ENCODE results near the gene DUSP14. TPM values are rescaled to one million over a fixed set of nuclear protein-coding genes. Genes with fewer than 3 reads are reported as not detected.

DUSP14 gene
- total and polyA plus RNA-seq, 2 experiments from 2014 or later, result 36.7 to 38.7 TPM

GRCh38 chr17:37505333-37505732 is 15.6 kb downstream of the DUSP14 start:
- no peaks in the 10 kb centered on the region for H3K36me3 ChIP-seq (ENCODE audit: insufficient read depth)
- Mint-ChIP-seq H3K36me3 (ENCODE audit: low read depth) (no peaks in the 10 kb centered on the region), H3K4me3 (no peak overlapping the region), H3K27me3 (ENCODE audit: insufficient read depth, low read depth, poor library complexity) (peaks cover 2% of the 10 kb centered on the region), H3K27ac (no peak overlapping the region), H3K4me1 (peaks cover 19% of the 10 kb centered on the region), H3K9me3 (no peaks in the 10 kb centered on the region)
- ATAC-seq (no peak), DNase-seq (ENCODE audit: low spot score) (no peak)
- TF ChIP-seq POLR2AphosphoS5 (IDR thresholded peaks at IDR 0.05; ENCODE audit: low read depth) (no peak), STAT1 (IDR thresholded peaks at IDR 0.05; ENCODE audit: unreplicated experiment) (no peak), EZH2phosphoT487 (IDR thresholded peaks at IDR 0.05; ENCODE audit: unreplicated experiment) (no peak), ZNF114 (CRISPR knock-in tag; IDR thresholded peaks at IDR 0.05) (no peak), NANOG (IDR thresholded peaks at IDR 0.05; ENCODE audit: borderline replicate concordance) (no peak), CREB1 (CRISPR knock-in tag; IDR thresholded peaks at IDR 0.05; ENCODE audit: low read depth) (no peak), ZNF462 (CRISPR knock-in tag; IDR thresholded peaks at IDR 0.05) (no peak)
- peaks cover 5% of the 10 kb centered on the region for H3K4me1 ChIP-seq (ENCODE audit: insufficient read depth)
- H3F3A ChIP-seq (replicated peaks; ENCODE audit: low read depth), result peaks cover 16% of the 10 kb centered on the region; the same call in 1 of the 2 replicates
- no peak overlapping the region for H3K27ac ChIP-seq (ENCODE audit: low read depth)
- H2AFZ ChIP-seq, result no peak overlapping the region
- no peaks in the 10 kb centered on the region for H3K9me2 ChIP-seq (ENCODE audit: insufficient read depth)
- no peaks in the 10 kb centered on the region for H3K27me3 ChIP-seq (ENCODE audit: insufficient read depth)
- no peaks in the 10 kb centered on the region; the same call in none of the 2 replicates for H4K20me1 ChIP-seq (replicated peaks; ENCODE audit: insufficient read depth)
- no peak overlapping the region for H3K4me3 ChIP-seq
- no peak overlapping the region for H3K4me2 ChIP-seq
- H3K79me2 ChIP-seq (replicated peaks; ENCODE audit: insufficient read depth), result peaks cover 43% of the 10 kb centered on the region

- Histone ChIP-seq H4K20me1 (replicated peaks; ENCODE audit: insufficient read depth) (no peaks in the 10 kb centered on the region; the same call in none of the 2 replicates), H3K27me3 (ENCODE audit: insufficient read depth) (no peaks in the 10 kb centered on the region), H3K4me2 (no peak overlapping the region), H3K27ac (ENCODE audit: low read depth) (peak overlapping the region; percentile 72; the same call in 1 of the 2 replicates), H3K36me3 (ENCODE audit: insufficient read depth) (no peaks in the 10 kb centered on the region), H2AFZ (no peak overlapping the region), H3K9me2 (ENCODE audit: insufficient read depth) (no peaks in the 10 kb centered on the region), H3K79me2 (replicated peaks; ENCODE audit: insufficient read depth) (peaks cover 31% of the 10 kb centered on the region), H3K4me3 (no peak overlapping the region), H3F3A (replicated peaks; ENCODE audit: low read depth) (peaks cover 16% of the 10 kb centered on the region; the same call in 1 of the 2 replicates), H3K4me1 (ENCODE audit: insufficient read depth) (peaks cover 5% of the 10 kb centered on the region; the same call in 1 of the 2 replicates)
- Mint-ChIP-seq H3K27ac (no peak overlapping the region), H3K4me3 (no peak overlapping the region), H3K4me1 (peaks cover 16% of the 10 kb centered on the region), H3K36me3 (ENCODE audit: low read depth) (no peaks in the 10 kb centered on the region), H3K27me3 (ENCODE audit: insufficient read depth, low read depth, poor library complexity) (peaks cover 2% of the 10 kb centered on the region), H3K9me3 (no peaks in the 10 kb centered on the region)
- ATAC-seq (peak; percentile 99), DNase-seq (ENCODE audit: low spot score) (peak; percentile 91)
- TF ChIP-seq CTCF (conservative IDR thresholded peaks at IDR 0.05; ENCODE audit: low read depth in 2 of 2) (peak; percentile 64), ZNF331 (CRISPR knock-in tag; IDR thresholded peaks at IDR 0.05; ENCODE audit: low read depth) (no peak)
Measured at GRCh38 chr17:37506678-37507077, 17.0 kb downstream of the DUSP14 start.

Data from GM23338 (cell line).